ENCODE data around the gene GGCX.

Gene GGCX

GRCh38 chr2:85550486-85550885 is 10.8 kb downstream of the GGCX start:
- no peak overlapping the region for H3K4me2 ChIP-seq (ENCODE audit: low read depth, low read length, poor library complexity, severe bottlenecking)
- no peak overlapping the region for H3K9ac ChIP-seq (ENCODE audit: low read length)
- H4K20me1 ChIP-seq (ENCODE audit: low read depth, low read length), result peaks cover 4% of the 10 kb centered on the region; the same call in 1 of the 2 replicates
- H3K4me3 ChIP-seq (ENCODE audit: insufficient read depth, low read length, poor library complexity, severe bottlenecking), result no peak overlapping the region
- TF ChIP-seq, protein P1, sequence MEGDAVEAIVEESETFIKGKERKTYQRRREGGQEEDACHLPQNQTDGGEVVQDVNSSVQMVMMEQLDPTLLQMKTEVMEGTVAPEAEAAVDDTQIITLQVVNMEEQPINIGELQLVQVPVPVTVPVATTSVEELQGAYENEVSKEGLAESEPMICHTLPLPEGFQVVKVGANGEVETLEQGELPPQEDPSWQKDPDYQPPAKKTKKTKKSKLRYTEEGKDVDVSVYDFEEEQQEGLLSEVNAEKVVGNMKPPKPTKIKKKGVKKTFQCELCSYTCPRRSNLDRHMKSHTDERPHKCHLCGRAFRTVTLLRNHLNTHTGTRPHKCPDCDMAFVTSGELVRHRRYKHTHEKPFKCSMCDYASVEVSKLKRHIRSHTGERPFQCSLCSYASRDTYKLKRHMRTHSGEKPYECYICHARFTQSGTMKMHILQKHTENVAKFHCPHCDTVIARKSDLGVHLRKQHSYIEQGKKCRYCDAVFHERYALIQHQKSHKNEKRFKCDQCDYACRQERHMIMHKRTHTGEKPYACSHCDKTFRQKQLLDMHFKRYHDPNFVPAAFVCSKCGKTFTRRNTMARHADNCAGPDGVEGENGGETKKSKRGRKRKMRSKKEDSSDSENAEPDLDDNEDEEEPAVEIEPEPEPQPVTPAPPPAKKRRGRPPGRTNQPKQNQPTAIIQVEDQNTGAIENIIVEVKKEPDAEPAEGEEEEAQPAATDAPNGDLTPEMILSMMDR (IDR thresholded peaks at IDR 0.05; ENCODE audit: insufficient read depth, low read length, poor library complexity, severe bottlenecking), result no peak
- TF ChIP-seq EZH2phosphoT487 (conservative IDR thresholded peaks at IDR 0.05; ENCODE audit: low read length), result no peak
- H2AFZ ChIP-seq (ENCODE audit: low read depth, low read length, severe bottlenecking), result no peak overlapping the region
- H3K27ac ChIP-seq (ENCODE audit: low read depth, low read length), result no peak overlapping the region
- no peaks in the 10 kb centered on the region for H3K9me3 ChIP-seq (ENCODE audit: insufficient read depth, low read length)
- H3K36me3 ChIP-seq (ENCODE audit: low read length), result peaks cover 6% of the 10 kb centered on the region; the same call in 1 of the 2 replicates
- no peaks in the 10 kb centered on the region for H3K79me2 ChIP-seq (ENCODE audit: insufficient read depth, low read length)
- H3K27me3 ChIP-seq (ENCODE audit: low read length), result no peaks in the 10 kb centered on the region
- peaks cover 36% of the 10 kb centered on the region for H3F3A ChIP-seq (ENCODE audit: insufficient read depth)
- no peaks in the 10 kb centered on the region for H3K9me2 ChIP-seq (replicated peaks; ENCODE audit: insufficient read depth, low read length)

GRCh38 chr2:85549826-85550225 is 11.5 kb downstream of the GGCX start:
- H3K9me2 ChIP-seq (replicated peaks; ENCODE audit: insufficient read depth, low read length), result no peaks in the 10 kb centered on the region
- no peaks in the 10 kb centered on the region for H3K27me3 ChIP-seq (ENCODE audit: low read length)
- H3K79me2 ChIP-seq (ENCODE audit: insufficient read depth, low read length), result no peaks in the 10 kb centered on the region
- H3K9ac ChIP-seq (ENCODE audit: low read length), result no peak overlapping the region
- H3K36me3 ChIP-seq (ENCODE audit: low read length), result peaks cover 9% of the 10 kb centered on the region; the same call in 1 of the 2 replicates
- H4K20me1 ChIP-seq (ENCODE audit: low read depth, low read length), result peaks cover 7% of the 10 kb centered on the region; the same call in 1 of the 2 replicates
- no peak overlapping the region for H2AFZ ChIP-seq (ENCODE audit: low read depth, low read length, severe bottlenecking)
- no peak overlapping the region for H3K27ac ChIP-seq (ENCODE audit: low read depth, low read length)
- peaks cover 42% of the 10 kb centered on the region for H3F3A ChIP-seq (ENCODE audit: insufficient read depth)
- H3K4me3 ChIP-seq (ENCODE audit: insufficient read depth, low read length, poor library complexity, severe bottlenecking), result no peak overlapping the region
- TF ChIP-seq, protein P1 (IDR thresholded peaks at IDR 0.05; ENCODE audit: insufficient read depth, low read length, poor library complexity, severe bottlenecking), result no peak
- no peak for TF ChIP-seq EZH2phosphoT487 (conservative IDR thresholded peaks at IDR 0.05; ENCODE audit: low read length)
- no peak overlapping the region for H3K4me2 ChIP-seq (ENCODE audit: low read depth, low read length, poor library complexity, severe bottlenecking)
- H3K9me3 ChIP-seq (ENCODE audit: insufficient read depth, low read length), result no peaks in the 10 kb centered on the region

GRCh38 chr2:85549095-85549494 is 12.2 kb downstream of the GGCX start:
- peaks cover 7% of the 10 kb centered on the region; the same call in 1 of the 2 replicates for H4K20me1 ChIP-seq (ENCODE audit: low read depth, low read length)
- no peaks in the 10 kb centered on the region for H3K9me3 ChIP-seq (ENCODE audit: insufficient read depth, low read length)
- no peaks in the 10 kb centered on the region for H3K79me2 ChIP-seq (ENCODE audit: insufficient read depth, low read length)
- H2AFZ ChIP-seq (ENCODE audit: low read depth, low read length, severe bottlenecking), result no peak overlapping the region
- H3K27ac ChIP-seq (ENCODE audit: low read depth, low read length), result no peak overlapping the region; the same call in 1 of the 2 replicates
- no peaks in the 10 kb centered on the region for H3K9me2 ChIP-seq (replicated peaks; ENCODE audit: insufficient read depth, low read length)
- TF ChIP-seq, protein P1 (IDR thresholded peaks at IDR 0.05; ENCODE audit: insufficient read depth, low read length, poor library complexity, severe bottlenecking), result no peak
- TF ChIP-seq EZH2phosphoT487 (conservative IDR thresholded peaks at IDR 0.05; ENCODE audit: low read length), result no peak
- no peak overlapping the region for H3K4me2 ChIP-seq (ENCODE audit: low read depth, low read length, poor library complexity, severe bottlenecking)
- H3K36me3 ChIP-seq (ENCODE audit: low read length), result peaks cover 11% of the 10 kb centered on the region; the same call in 1 of the 2 replicates
- H3K9ac ChIP-seq (ENCODE audit: low read length), result no peak overlapping the region
- H3F3A ChIP-seq (ENCODE audit: insufficient read depth), result peaks cover 49% of the 10 kb centered on the region
- no peak overlapping the region for H3K4me3 ChIP-seq (ENCODE audit: insufficient read depth, low read length, poor library complexity, severe bottlenecking)
- no peaks in the 10 kb centered on the region for H3K27me3 ChIP-seq (ENCODE audit: low read length)

Data from SU-DHL-6 (cell line).